H1 (cell line): ENCODE data around the gene CYRIA. TPM values are rescaled to one million over a fixed set of nuclear protein-coding genes. Genes with fewer than 3 reads are reported as not detected.

Source experiments
- CTCF ChIA-PET: fragments of 300-600 bp; sonication (Branson Sonifier 250); formaldehyde crosslinking; loops from one replicate; lab custom pipeline; 2021; ENCODE audit not compliant: partially characterized antibody; lab: Charles Lee
- POLR2A ChIA-PET: fragments of 300-600 bp; sonication (Branson Sonifier 250); formaldehyde crosslinking; loops from one replicate; lab custom pipeline; 2021; ENCODE audit warnings: inconsistent platforms; ENCODE audit not compliant: partially characterized antibody; lab: Charles Lee
- DNase-seq, 2 experiments: peaks; one replicate each; pipeline versions ENCODE4 v3.0.0 to v3.0.0-alpha.2; 2010 to 2022; ENCODE audit warnings: low spot score in 2 of 2, low read depth in 1 of 2, mixed read lengths in 1 of 2
- FAIRE-seq: peaks from 2 replicates; lab custom pipeline; 2011; peaks lifted over from hg19 to GRCh38; lab: Jason Lieb, UNC
- H2AFZ ChIP-seq: 2 replicates; pipeline ENCODE4 v1.8.1; 2012; ENCODE audit warnings: low read length, inconsistent platforms
- H2AK5ac ChIP-seq: 2 replicates; pipeline ENCODE4 v1.6.1; 2013; ENCODE audit warnings: low read depth, low read length
- H2BK120ac ChIP-seq: replicated peaks from 2 replicates; pipeline ENCODE3; 2013; ENCODE audit warnings: low read depth, low read length, inconsistent platforms
- H2BK12ac ChIP-seq: 2 replicates; pipeline ENCODE4 v1.6.1; 2013; ENCODE audit warnings: low read depth, low read length
- H2BK15ac ChIP-seq: 2 replicates; pipeline ENCODE4 v1.6.1; 2013; ENCODE audit warnings: low read length
- H2BK20ac ChIP-seq: 2 replicates; pipeline ENCODE4 v1.6.1; 2013; ENCODE audit warnings: low read length
- H2BK5ac ChIP-seq: 2 replicates; pipeline ENCODE4 v1.6.1; 2013; ENCODE audit warnings: low read depth, low read length
- H3K14ac ChIP-seq: 2 replicates; pipeline ENCODE4 v1.6.1; 2013; ENCODE audit warnings: inconsistent platforms; ENCODE audit not compliant: insufficient read length
- H3K18ac ChIP-seq: 2 replicates; pipeline ENCODE4 v1.6.1; 2013; ENCODE audit warnings: low read length; ENCODE audit errors: extremely low read depth
- H3K23ac ChIP-seq: 2 replicates; pipeline ENCODE4 v1.6.1; 2013; ENCODE audit warnings: inconsistent platforms; ENCODE audit not compliant: insufficient read length
- H3K23me2 ChIP-seq: 2 replicates; pipeline ENCODE4 v1.6.1; 2013; ENCODE audit warnings: low read depth, low read length
- H3K27ac ChIP-seq: 2 replicates; pipeline ENCODE4 v1.6.1; 2011; ENCODE audit warnings: low read depth, low read length, inconsistent platforms
- H3K27me3 ChIP-seq, 4 experiments: replicated peaks in 1 of 4; 1 replicate in 1 of 4; 2 replicates in 3 of 4; pipeline versions ENCODE4 v1.6.1 to v1.8.1; 2011 to 2013; ENCODE audit warnings: low read length in 3 of 4, mild to moderate bottlenecking in 3 of 4, inconsistent platforms in 2 of 4, mixed read lengths in 2 of 4, moderate library complexity in 1 of 4; ENCODE audit not compliant: control insufficient read depth in 3 of 4, insufficient read depth in 3 of 4; ENCODE audit errors: extremely low read depth in 1 of 4
- H3K36me3 ChIP-seq, 4 experiments: 2 replicates each; pipeline versions ENCODE4 v1.6.1 to v1.8.1; 2011 to 2013; ENCODE audit warnings: mild to moderate bottlenecking in 4 of 4, low read length in 3 of 4, moderate library complexity in 2 of 4, control low read depth in 1 of 4, inconsistent platforms in 1 of 4; ENCODE audit not compliant: insufficient read depth in 4 of 4, control insufficient read depth in 2 of 4
- H3K4ac ChIP-seq: replicated peaks from 2 replicates; pipeline ENCODE3; 2013; ENCODE audit warnings: low read length, low read depth, mixed read lengths, inconsistent platforms; ENCODE audit not compliant: insufficient read length
- H3K4me1 ChIP-seq, 4 experiments: replicated peaks in 1 of 4; 1 replicate in 1 of 4; 2 replicates in 3 of 4; pipeline versions ENCODE4 v1.6.1 to v1.8.1; 2011 to 2013; ENCODE audit warnings: low read length in 3 of 4, inconsistent platforms in 2 of 4, mixed read lengths in 1 of 4; ENCODE audit not compliant: insufficient read depth in 4 of 4, control insufficient read depth in 3 of 4
- H3K4me2 ChIP-seq, 2 experiments: 2 replicates each; pipeline versions ENCODE4 v1.6.1 to v1.8.1; 2011 to 2013; ENCODE audit warnings: low read depth in 2 of 2, low read length in 2 of 2, control low read depth in 1 of 2, inconsistent platforms in 1 of 2, mild to moderate bottlenecking in 1 of 2; ENCODE audit not compliant: insufficient read depth in 1 of 2
- H3K4me3 ChIP-seq, 4 experiments: fragments of 200-600, 300-600 bp in 1 of 4; sonication (generic), shearing (Covaris generic), sonication (Bioruptor Twin) in 1 of 4; 2 replicates each; pipeline versions ENCODE4 v1.5.1 to v1.8.1; 2011 to 2016; ENCODE audit warnings: low read length in 4 of 4, low read depth in 3 of 4, control low read depth in 2 of 4, inconsistent platforms in 2 of 4, mild to moderate bottlenecking in 2 of 4, mixed read lengths in 1 of 4, moderate library complexity in 1 of 4; ENCODE audit not compliant: insufficient read depth in 2 of 4; ENCODE audit errors: extremely low read depth in 1 of 4
- H3K56ac ChIP-seq: replicated peaks from 2 replicates; pipeline ENCODE3; 2013; ENCODE audit warnings: low read depth, mild to moderate bottlenecking, mixed read lengths, low read length, inconsistent platforms; ENCODE audit not compliant: insufficient read length
- H3K79me1 ChIP-seq: 2 replicates; pipeline ENCODE4 v1.6.1; 2013; ENCODE audit warnings: low read depth, low read length, control low read depth
- H3K79me2 ChIP-seq, 2 experiments: 2 replicates each; pipeline versions ENCODE4 v1.6.1 to v1.8.1; 2012 to 2013; ENCODE audit warnings: low read length in 2 of 2, mild to moderate bottlenecking in 2 of 2, inconsistent platforms in 1 of 2; ENCODE audit not compliant: insufficient read depth in 2 of 2, control insufficient read depth in 1 of 2
- H3K9ac ChIP-seq, 4 experiments: replicated peaks in 1 of 4; 1 replicate in 1 of 4; 2 replicates in 3 of 4; pipeline versions ENCODE4 v1.6.1 to v1.8.1; 2011 to 2013; ENCODE audit warnings: low read depth in 3 of 4, low read length in 3 of 4, control low read depth in 2 of 4, mild to moderate bottlenecking in 2 of 4, moderate library complexity in 2 of 4, inconsistent platforms in 1 of 4; ENCODE audit errors: extremely low read depth in 1 of 4
- H3K9me3 ChIP-seq, 2 experiments: 2 replicates each; pipeline versions ENCODE4 v1.6.1 to v1.8.1; 2012 to 2013; ENCODE audit warnings: mild to moderate bottlenecking in 2 of 2, moderate library complexity in 2 of 2, control low read depth in 1 of 2, inconsistent platforms in 1 of 2, low read depth in 1 of 2, low read length in 1 of 2, mixed read lengths in 1 of 2; ENCODE audit not compliant: insufficient read depth in 2 of 2
- H4K20me1 ChIP-seq, 2 experiments: replicated peaks in 1 of 2; 2 replicates each; pipeline versions ENCODE3 to v1.8.1; 2011 to 2013; ENCODE audit warnings: inconsistent platforms in 2 of 2, low read length in 2 of 2, mild to moderate bottlenecking in 1 of 2; ENCODE audit not compliant: insufficient read depth in 2 of 2, control insufficient read depth in 1 of 2
- H4K5ac ChIP-seq: 2 replicates; pipeline ENCODE4 v1.6.1; 2013; ENCODE audit warnings: low read length, low read depth, mixed read lengths, inconsistent platforms; ENCODE audit not compliant: insufficient read length
- H4K8ac ChIP-seq: 2 replicates; pipeline ENCODE4 v1.8.0; 2013; ENCODE audit warnings: mild to moderate bottlenecking, moderate library complexity, low read length, inconsistent platforms; ENCODE audit not compliant: insufficient read depth; ENCODE audit errors: extremely low read depth
- H4K91ac ChIP-seq: replicated peaks from 2 replicates; pipeline ENCODE3; 2013; ENCODE audit warnings: low read length, mixed read lengths, inconsistent platforms; ENCODE audit not compliant: insufficient read length
- ATF3 ChIP-seq: IDR thresholded peaks from 2 replicates; pipeline ENCODE4 v1.6.1; 2011; ENCODE audit warnings: low read depth, mild to moderate bottlenecking, low read length; ENCODE audit not compliant: insufficient read depth
- POU5F1 ChIP-seq: IDR thresholded peaks from 2 replicates; pipeline ENCODE4 v1.6.1; 2011; ENCODE audit warnings: low read depth, mild to moderate bottlenecking, low read length, moderate library complexity
- USF2 ChIP-seq: IDR thresholded peaks from 2 replicates; pipeline ENCODE4 v1.6.1; 2011; ENCODE audit warnings: low read length, improper control_type of control experiment
- WGBS, 2 experiments: shearing (Covaris generic) in 1 of 2; methylation state at CpG; one replicate each; pipeline versions ENCODE4 v1.1.6 to v1.1.7; 2013 to 2015; ENCODE audit warnings: low lambda C conversion rate in 2 of 2, mixed read lengths in 2 of 2, inconsistent platforms in 1 of 2, low coverage in 1 of 2, missing lambda C conversion rate in 1 of 2; ENCODE audit not compliant: insufficient replicate concordance in 2 of 2, insufficient coverage in 1 of 2, insufficient read length in 1 of 2; ENCODE audit errors: extremely low coverage in 1 of 2, missing lambda C conversion rate in 1 of 2; 5-methylcytosine and 5-hydroxymethylcytosine counted together
- polyA plus RNA-seq, 7 experiments: library from polyadenylated mRNA; depleted of rRNA in 3 of 7; stranded (reverse) in 5 of 7; unstranded in 2 of 7; fragments of >200 nt in 5 of 7; fragments of 200-250 nt in 2 of 7; gene quantifications; 1 replicate in 5 of 7; 2 replicates in 1 of 7; 4 replicates in 1 of 7; pipeline versions ENCODE4 v1.2.1 to v1.2.3, GENCODE V29; 2011 to 2013; ENCODE audit warnings: missing spikeins in 2 of 7, mixed read lengths in 2 of 7
- total RNA-seq: library from RNA; stranded (reverse); fragmentation: NEBNext Ultra II Directional; extraction: Animal tissue kit (Norgen Biotek cat#: 25700); gene quantifications from 2 replicates; pipeline ENCODE4 v1.2.1, GENCODE V29; 2021

CYRIA gene
- total and polyA plus RNA-seq, 2 of the 8 experiments (the other 6 are each of a cell fraction or from before 2014, with no cell fraction given) = 1.5 to 9.8 TPM

GRCh38 chr2:16628314-16628713 is 37.3 kb downstream of the CYRIA start:
- TF ChIP-seq POU5F1 (no peak), USF2 (no peak), ATF3 (no peak)
- TF ChIP-seq, all 59 proteins: peak for 0
- FAIRE-seq (no peak), DNase-seq (no peak)
- no peaks in the 10 kb centered on the region for H4K20me1 ChIP-seq
- H3K36me3 ChIP-seq = no peaks in the 10 kb centered on the region
- H3K4ac ChIP-seq = no peak overlapping the region
- no peak overlapping the region for H4K8ac ChIP-seq
- no peak overlapping the region for H4K91ac ChIP-seq
- WGBS, 2 experiments = 92% methylated on average over 6 of the region's 6 CpGs; no CpG with 5 or more reads in 1 of the 2 experiments
- no peak overlapping the region for H3K18ac ChIP-seq
- H3K4me1 ChIP-seq = peaks cover 0 to 6% (median 4%) of the 10 kb centered on the region in 4 experiments; a peak in 5 of 7 replicates
- POLR2A ChIA-PET = interaction anchor here (1.0 kb wide), 1 partner anchor 8 kb away, joined by 3 read pairs; no protein-coding TSS in a partner anchor
- H2BK120ac ChIP-seq = no peak overlapping the region
- no peaks in the 10 kb centered on the region for H3K23me2 ChIP-seq
- no peak overlapping the region for H2AK5ac ChIP-seq
- no peak overlapping the region for H3K14ac ChIP-seq
- no peak overlapping the region for H3K4me2 ChIP-seq
- no peak overlapping the region for H3K9ac ChIP-seq
- H4K5ac ChIP-seq = no peak overlapping the region
- H3K79me1 ChIP-seq = peaks cover 4% of the 10 kb centered on the region
- CTCF ChIA-PET = interaction anchor here (0.6 to 13.4 kb wide), 9 partner anchors 10 to 127 kb away, joined by 3 to 208 read pairs (median 5); no protein-coding TSS in a partner anchor
- H3K56ac ChIP-seq = no peak overlapping the region
- H2BK12ac ChIP-seq = no peak overlapping the region
- H3K23ac ChIP-seq = no peak overlapping the region
- no peak overlapping the region for H2BK15ac ChIP-seq
- no peaks in the 10 kb centered on the region for H3K27me3 ChIP-seq
- no peak overlapping the region for H2BK5ac ChIP-seq
- H2BK20ac ChIP-seq = no peak overlapping the region
- no peak overlapping the region for H3K4me3 ChIP-seq
- H3K27ac ChIP-seq = no peak overlapping the region
- H2AFZ ChIP-seq = no peak overlapping the region
- H3K9me3 ChIP-seq = no peaks in the 10 kb centered on the region
- H3K79me2 ChIP-seq = no peaks in the 10 kb centered on the region
